GM21367 (cell line): Measurements from ENCODE around the gene SAA2.

Experiments
- ATAC-seq: cut with Tn5 transposase; IDR thresholded peaks from one replicate; pipeline ENCODE4 v1.9.1; 2021; ENCODE audit not compliant: unreplicated experiment

SAA2 gene

DNA sequence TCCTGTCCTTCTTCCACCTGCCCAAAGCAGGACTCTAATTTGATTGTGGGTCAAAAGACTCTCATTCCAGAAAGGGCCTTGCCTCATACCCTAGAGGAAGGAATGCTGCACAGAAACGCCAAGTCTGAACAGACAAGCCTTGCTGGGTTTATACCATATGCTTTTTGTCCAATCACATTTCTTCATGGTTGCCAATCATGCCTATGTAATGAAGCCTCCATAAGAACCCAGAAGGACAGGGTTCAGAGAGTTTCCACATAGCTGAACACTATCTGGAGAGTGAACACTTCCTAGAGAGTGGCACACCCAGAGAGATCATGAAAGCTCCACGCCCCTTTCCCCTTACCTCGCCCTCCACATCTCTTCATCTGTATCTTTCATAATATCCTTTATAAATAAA is 4.8 kb upstream of the SAA2 start:
- ATAC-seq, result no peak

- peak; percentile 6 for ATAC-seq
Measured at GRCh38 chr11:18247191-18247581, 1.3 kb downstream of the SAA2 start.

- peak; percentile 73 for ATAC-seq
Measured at GRCh38 chr11:18246379-18247190, 1.9 kb downstream of the SAA2 start.

DNA sequence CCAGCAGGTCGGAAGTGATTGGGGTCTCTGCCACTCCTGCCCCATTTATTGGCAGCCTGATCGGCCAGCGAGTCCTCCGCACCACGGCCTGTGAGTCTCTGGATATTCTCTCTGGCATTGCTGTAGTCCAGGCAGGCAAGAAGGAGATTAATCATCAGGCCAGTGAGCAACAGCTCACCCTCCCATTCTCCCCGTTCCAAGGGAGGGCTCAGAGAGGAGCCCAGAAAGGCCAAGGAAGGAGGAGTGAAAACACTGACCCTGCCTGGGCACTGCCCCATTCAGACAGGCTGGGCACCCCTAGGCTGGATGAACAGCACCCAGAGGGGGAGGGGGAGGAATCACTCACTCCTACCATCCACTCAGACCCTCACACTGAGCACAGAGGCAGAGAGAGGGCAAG is 3.1 kb downstream of the SAA2 start:
- ATAC-seq, result no peak

GRCh38 chr11:18243783-18244362 is 4.6 kb downstream of the SAA2 start:
- no peak for ATAC-seq

DNA sequence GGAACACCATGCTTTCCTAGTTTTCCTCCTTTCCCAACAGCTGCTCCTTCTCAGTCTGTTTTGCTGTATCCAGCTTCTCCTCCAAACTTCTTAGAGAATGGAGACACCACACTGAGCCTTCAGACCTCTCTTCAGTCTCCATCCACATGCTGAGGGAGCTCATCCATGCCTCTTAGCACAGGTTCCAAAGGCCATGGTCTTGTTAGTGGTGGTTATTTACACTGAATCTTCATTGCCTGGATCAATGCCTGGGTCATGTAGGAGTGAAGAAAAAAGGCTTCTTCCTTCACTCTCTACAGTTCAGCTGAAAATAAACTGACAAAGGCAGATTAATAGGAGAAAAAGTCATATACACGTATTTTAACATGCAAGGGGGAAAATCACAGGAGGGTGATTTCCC is 8.8 kb downstream of the SAA2 start:
- ATAC-seq, result no peak

- no peak for ATAC-seq
Measured at GRCh38 chr11:18236664-18237356, 11.7 kb downstream of the SAA2 start, which contains the start of gene SAA4. Gene SAA4, minus strand, starts transcription at chr11:18236802. Its CDS starts 876 bp downstream, at chr11:18235926.

GRCh38 chr11:18235394-18236334 is 12.8 kb downstream of the SAA2 start:
- no peak for ATAC-seq

DNA sequence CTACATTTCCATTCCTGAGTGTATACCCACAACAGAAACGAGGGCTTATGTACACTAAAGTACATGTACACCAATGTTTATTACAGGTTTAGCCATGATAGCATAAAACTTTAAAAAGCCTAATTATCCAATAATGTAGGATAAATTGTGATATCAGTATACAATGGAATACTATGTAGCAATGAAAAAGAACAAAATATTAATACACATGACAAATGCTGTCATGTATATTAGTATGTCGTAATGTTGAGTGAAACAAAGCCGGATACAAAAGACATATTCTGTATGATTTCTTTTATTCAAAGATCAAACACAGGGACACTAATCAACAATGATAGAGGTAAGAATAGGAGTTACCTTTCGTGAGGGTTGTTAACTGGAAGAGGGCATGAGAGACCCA is 14.6 kb downstream of the SAA2 start:
- ATAC-seq, result no peak

DNA sequence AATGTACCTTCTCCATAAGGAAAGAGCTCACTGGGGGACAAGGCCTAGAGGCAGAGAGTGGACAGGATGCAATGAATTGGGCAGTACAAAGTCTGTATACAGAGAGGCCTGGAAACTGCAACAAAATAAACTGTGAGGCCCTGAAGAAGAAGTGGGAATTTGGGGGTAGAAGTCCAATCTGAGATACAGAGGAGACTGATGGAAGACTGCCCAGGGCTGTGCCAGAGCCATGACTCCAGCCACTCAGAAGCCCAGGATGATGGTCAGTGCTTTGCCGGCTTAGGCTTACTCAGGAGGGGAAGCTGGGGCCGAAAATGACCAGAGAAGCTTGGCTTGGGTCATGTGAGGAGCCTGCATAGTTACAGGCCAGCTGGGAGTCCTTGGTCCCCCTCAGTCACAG is 17.6 kb downstream of the SAA2 start:
- ATAC-seq, result no peak

- ATAC-seq, result peak; percentile 92
Measured at GRCh38 chr11:18229501-18229900, 19.0 kb downstream of the SAA2 start.

DNA sequence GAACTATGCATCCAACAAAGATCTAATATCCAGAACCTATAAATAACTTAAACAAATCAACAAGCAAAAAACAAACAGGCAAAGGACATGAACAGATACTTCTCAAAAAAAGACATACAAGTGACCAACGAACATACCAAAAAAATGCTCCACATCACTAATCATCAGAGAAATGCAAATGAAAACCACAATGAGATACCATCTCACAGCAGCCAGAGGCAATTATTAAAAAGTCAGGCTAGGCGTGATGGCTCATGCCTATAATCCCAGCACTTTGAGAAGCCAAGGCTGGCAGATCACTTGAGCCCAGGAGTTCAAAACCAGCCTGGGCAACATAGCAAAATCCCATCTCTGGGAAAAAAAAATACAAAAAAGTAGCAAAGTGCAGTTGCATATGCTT is 22.6 kb downstream of the SAA2 start:
- no peak for ATAC-seq

DNA sequence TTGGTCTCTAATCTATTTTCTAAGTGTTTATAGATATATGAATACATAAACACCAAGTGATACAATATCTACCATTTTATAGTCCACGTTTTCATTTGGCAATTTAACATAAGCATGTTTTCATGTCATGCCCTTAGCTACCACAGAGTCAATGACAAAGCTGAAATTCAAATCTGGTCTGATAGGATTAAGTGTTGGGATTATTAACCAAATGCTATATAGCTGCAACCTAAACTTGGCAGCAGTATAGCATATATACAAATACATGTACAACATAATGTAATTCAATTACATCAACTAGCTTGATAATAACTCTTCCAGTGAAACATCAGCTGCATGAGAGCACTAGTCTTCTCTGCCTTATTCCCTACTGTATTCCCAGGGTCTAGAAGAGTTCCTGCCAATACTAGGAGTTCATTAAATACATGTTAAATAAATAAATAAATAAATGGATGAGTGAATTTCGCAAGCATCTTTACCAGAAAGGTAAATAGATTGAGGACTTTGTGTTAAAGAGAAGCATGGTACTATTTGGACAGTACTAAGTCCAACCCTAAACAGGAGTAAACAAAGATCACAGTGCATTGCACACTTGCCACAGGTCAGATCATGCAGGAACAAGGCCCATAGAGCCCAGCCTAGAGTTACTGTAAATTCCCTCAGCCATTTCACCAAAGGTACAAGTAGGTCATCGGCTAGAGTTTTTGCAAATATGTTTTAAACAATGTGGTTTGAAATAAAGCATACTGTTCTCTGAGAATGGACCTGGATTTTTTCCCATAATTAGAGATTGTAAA is 24.7 kb downstream of the SAA2 start:
- ATAC-seq, result no peak

GRCh38 chr11:18222814-18223421 is 25.6 kb downstream of the SAA2 start:
- ATAC-seq, result no peak

DNA sequence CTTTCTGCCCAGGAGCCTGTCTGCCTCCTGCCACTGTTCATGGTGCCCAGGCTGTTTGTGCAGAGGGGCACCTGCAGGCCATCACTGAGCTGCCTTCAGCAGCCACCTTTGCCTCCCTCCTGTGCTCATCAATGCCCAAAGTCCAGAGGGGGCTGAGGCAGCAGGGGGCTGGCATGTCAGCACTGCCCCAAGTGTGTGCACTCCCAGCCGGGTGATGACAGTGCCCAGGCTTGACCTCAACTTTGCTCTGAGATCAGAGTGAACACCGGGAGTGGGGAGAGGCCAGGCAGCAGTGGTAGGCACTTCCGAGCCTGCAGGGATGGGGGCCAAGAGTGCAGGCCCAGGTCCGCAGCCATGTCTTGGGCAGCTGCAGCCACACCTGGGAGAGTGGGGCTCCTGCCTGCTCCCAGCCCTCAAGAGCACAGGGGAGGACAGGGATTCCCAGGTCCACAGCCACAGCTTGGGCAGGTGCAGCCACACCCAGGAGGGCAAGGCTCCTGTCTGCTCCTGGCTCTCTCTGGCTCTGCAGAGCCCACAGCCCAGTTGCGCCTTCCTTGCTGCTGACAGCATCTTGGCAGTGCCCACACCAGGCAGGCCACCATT is 27.1 kb downstream of the SAA2 start:
- ATAC-seq, result no peak

DNA sequence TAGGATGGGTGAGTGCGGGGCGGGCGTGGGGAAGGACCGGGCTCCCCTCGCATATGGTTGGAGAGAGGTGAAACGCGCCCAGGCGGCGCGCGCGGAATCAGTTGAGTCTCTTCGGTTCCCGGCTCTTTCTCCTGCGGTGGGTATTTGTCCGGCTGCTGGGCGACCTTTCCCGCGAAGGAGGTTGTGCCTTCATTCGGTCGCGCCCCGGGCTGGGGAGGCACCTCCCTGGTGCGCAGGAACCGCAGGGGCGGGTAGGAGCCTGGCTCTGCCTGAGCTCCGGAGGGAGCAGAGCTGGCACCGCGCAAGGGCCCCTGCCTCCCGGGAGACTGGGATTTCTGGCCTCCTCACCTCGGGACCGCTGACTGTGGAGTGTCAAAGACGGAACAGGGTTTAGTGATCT is 39.4 kb downstream of the SAA2 start:
- ATAC-seq, result no peak

GRCh38 chr11:18204771-18205170 is 43.7 kb downstream of the SAA2 start:
- no peak for ATAC-seq

DNA sequence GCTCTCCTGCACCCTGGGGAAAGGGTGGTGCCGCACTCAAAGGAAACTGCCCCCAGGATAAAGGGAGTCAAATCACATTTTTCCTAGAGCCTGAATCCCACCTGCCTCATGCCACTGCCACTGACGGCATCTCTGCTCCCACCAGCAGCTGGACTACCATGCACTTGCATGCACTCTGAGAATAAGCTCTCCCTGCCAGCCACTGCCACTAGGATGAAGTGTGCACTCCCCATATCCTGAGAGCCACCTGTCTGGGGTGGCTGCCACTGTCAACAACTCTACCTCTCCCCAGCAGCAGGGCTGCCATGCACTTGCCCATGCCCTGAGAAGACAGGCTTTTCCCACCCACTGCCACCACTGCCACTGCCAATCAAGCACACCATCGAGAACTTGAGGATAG is 44.2 kb downstream of the SAA2 start:
- ATAC-seq, result no peak

GRCh38 chr11:18203723-18204122 is 44.7 kb downstream of the SAA2 start:
- ATAC-seq, result no peak
